Neural cell (in vitro differentiated cells): Measurements from ENCODE around the gene OR1B1. TPM values are rescaled to one million over a fixed set of nuclear protein-coding genes. Genes with fewer than 3 reads are reported as not detected.

Source experiments
- H2AFZ ChIP-seq: fragments of 200-600, 300-800 bp; sonication (generic), shearing (Covaris generic); 2 replicates; pipeline ENCODE4 v1.6.0; 2014; ENCODE audit warnings: low read depth, mild to moderate bottlenecking, antibody characterized with exemption, low read length, moderate library complexity
- H3F3A ChIP-seq: fragments of 200-600 bp; shearing (Covaris generic); 2 replicates; pipeline ENCODE4 v1.6.1; 2016; ENCODE audit warnings: mild to moderate bottlenecking, moderate library complexity, mixed read lengths, antibody characterized with exemption, low read length; ENCODE audit not compliant: insufficient read depth, poor library complexity, severe bottlenecking
- H3K27ac ChIP-seq: fragments of 200-600, 300-800 bp; sonication (generic), shearing (Covaris generic); 2 replicates; pipeline ENCODE4 v1.5.1; 2014; ENCODE audit warnings: mild to moderate bottlenecking, low read length, moderate library complexity
- H3K27me3 ChIP-seq: fragments of 300-800, 200-600 bp; sonication (generic), shearing (Covaris generic); 2 replicates; pipeline ENCODE4 v1.6.0; 2014; ENCODE audit warnings: mild to moderate bottlenecking, low read depth, low read length, moderate library complexity; ENCODE audit not compliant: insufficient read depth
- H3K36me3 ChIP-seq: fragments of 300-800, 200-600 bp; sonication (generic), shearing (Covaris generic); 2 replicates; pipeline ENCODE4 v1.5.1; 2014; ENCODE audit warnings: mild to moderate bottlenecking, antibody characterized with exemption, low read length, moderate library complexity; ENCODE audit not compliant: insufficient read depth
- H3K4me2 ChIP-seq: fragments of 300-800, 200-600 bp; sonication (generic), shearing (Covaris generic); 2 replicates; pipeline ENCODE4 v1.6.0; 2014; ENCODE audit warnings: mild to moderate bottlenecking, low read length
- H3K4me3 ChIP-seq: fragments of 300-800, 200-600 bp; sonication (generic), shearing (Covaris generic); 2 replicates; pipeline ENCODE4 v1.5.1; 2014; ENCODE audit warnings: mild to moderate bottlenecking, low read length, moderate library complexity
- H3K79me2 ChIP-seq: fragments of 200-600 bp; shearing (Covaris generic); replicated peaks from 2 replicates; pipeline ENCODE4 v1.6.0; 2014; ENCODE audit warnings: mild to moderate bottlenecking, low read length, moderate library complexity; ENCODE audit not compliant: insufficient read depth
- H3K9ac ChIP-seq: fragments of 300-800, 200-600 bp; sonication (generic), shearing (Covaris generic); 2 replicates; pipeline ENCODE4 v1.6.1; 2016; ENCODE audit warnings: mild to moderate bottlenecking, low read length, mixed read lengths
- H3K9me2 ChIP-seq: fragments of 200-600 bp; shearing (Covaris generic); 2 replicates; pipeline ENCODE4 v1.6.1; 2016; ENCODE audit warnings: mild to moderate bottlenecking, low read length, mixed read lengths; ENCODE audit not compliant: insufficient read depth
- H3K9me3 ChIP-seq: fragments of 200-600, 300-800 bp; sonication (generic), shearing (Covaris generic); 2 replicates; pipeline ENCODE4 v1.6.1; 2016; ENCODE audit warnings: mild to moderate bottlenecking, mixed run types, low read length, moderate library complexity, mixed read lengths
- H4K20me1 ChIP-seq: fragments of 200-600 bp; shearing (Covaris generic); 2 replicates; pipeline ENCODE4 v1.6.1; 2016; ENCODE audit warnings: mild to moderate bottlenecking, mixed run types; ENCODE audit not compliant: insufficient read depth
- EP300 ChIP-seq: fragments of 450-650 bp; conservative IDR thresholded peaks from 2 replicates; pipeline ENCODE4 v1.6.1; 2014; ENCODE audit warnings: antibody characterized with exemption, mild to moderate bottlenecking, moderate library complexity; ENCODE audit not compliant: poor library complexity, severe bottlenecking
- EZH2 ChIP-seq: fragments of 200-600, 300-800 bp; shearing (Covaris generic), sonication (generic); IDR thresholded peaks from 2 replicates; pipeline ENCODE4 v1.6.1; 2014; ENCODE audit warnings: antibody characterized with exemption, low read length, borderline replicate concordance, mild to moderate bottlenecking; ENCODE audit not compliant: insufficient read depth, poor library complexity, severe bottlenecking
- MXI1 ChIP-seq: fragments of 450-650 bp; conservative IDR thresholded peaks from 2 replicates; pipeline ENCODE4 v1.6.1; 2014; ENCODE audit warnings: antibody characterized with exemption, mild to moderate bottlenecking; ENCODE audit not compliant: poor library complexity, severe bottlenecking
- POLR2AphosphoS5 ChIP-seq: IDR thresholded peaks from 2 replicates; pipeline ENCODE4 v1.6.1; 2012
- RAD21 ChIP-seq: fragments of 450-650 bp; conservative IDR thresholded peaks from 2 replicates; pipeline ENCODE4 v1.6.1; 2014; ENCODE audit warnings: antibody characterized with exemption, mild to moderate bottlenecking, moderate library complexity
- SMC3 ChIP-seq: fragments of 450-650 bp; conservative IDR thresholded peaks from 2 replicates; pipeline ENCODE4 v1.6.1; 2014; ENCODE audit warnings: antibody characterized with exemption, mild to moderate bottlenecking, moderate library complexity; ENCODE audit not compliant: poor library complexity
- TAF1 ChIP-seq: IDR thresholded peaks from 2 replicates; pipeline ENCODE4 v1.6.1; 2012; ENCODE audit warnings: low read depth
- polyA plus RNA-seq: library from polyadenylated mRNA; depleted of rRNA; stranded (reverse); fragments of >200 nt; gene quantifications from 2 replicates; pipeline ENCODE4 v1.2.3, GENCODE V29; 2014
- TF ChIP-seq, protein P1 (sequence below): IDR thresholded peaks from 2 replicates; pipeline ENCODE4 v1.6.1; 2012; ENCODE audit warnings: borderline replicate concordance
- TF ChIP-seq, protein P2 (sequence below): fragments of 450-650 bp; IDR thresholded peaks from 2 replicates; pipeline ENCODE4 v1.5.1; 2014; ENCODE audit warnings: antibody characterized with exemption, mild to moderate bottlenecking, moderate library complexity; ENCODE audit not compliant: poor library complexity, severe bottlenecking

OR1B1 gene
- polyA plus RNA-seq, 1 donor from 2014 or later = not detected

DNA sequence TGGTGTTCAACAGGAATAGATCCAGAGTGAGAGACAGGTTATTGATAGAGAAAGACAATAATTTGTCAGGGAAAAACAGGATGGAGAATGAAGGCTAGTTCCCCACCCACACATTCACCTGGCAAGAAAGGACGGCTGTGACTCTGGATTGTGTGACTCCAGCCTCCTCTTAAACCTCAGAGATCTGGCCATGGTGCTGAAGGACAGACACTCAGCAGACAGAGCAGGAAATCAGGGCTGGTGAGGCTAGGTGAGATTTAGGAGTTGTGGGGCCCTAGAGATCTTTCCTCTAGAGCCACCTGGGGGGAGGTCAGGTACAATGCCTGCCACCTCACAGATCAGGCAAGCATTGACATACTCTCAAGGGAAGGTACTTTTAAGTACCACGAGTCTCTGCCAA lies 15.2 kb downstream of the OR1B1 start:
- Histone ChIP-seq H3K4me2 (no peak overlapping the region), H3K9me3 (no peaks in the 10 kb centered on the region), H3F3A (no peaks in the 10 kb centered on the region), H3K9me2 (no peaks in the 10 kb centered on the region), H3K27me3 (no peaks in the 10 kb centered on the region), H3K4me3 (no peak overlapping the region), H3K27ac (no peak overlapping the region), H3K36me3 (no peaks in the 10 kb centered on the region), H3K79me2 (no peaks in the 10 kb centered on the region), H2AFZ (no peak overlapping the region), H4K20me1 (no peaks in the 10 kb centered on the region), H3K9ac (no peak overlapping the region)
- TF ChIP-seq, protein P1, sequence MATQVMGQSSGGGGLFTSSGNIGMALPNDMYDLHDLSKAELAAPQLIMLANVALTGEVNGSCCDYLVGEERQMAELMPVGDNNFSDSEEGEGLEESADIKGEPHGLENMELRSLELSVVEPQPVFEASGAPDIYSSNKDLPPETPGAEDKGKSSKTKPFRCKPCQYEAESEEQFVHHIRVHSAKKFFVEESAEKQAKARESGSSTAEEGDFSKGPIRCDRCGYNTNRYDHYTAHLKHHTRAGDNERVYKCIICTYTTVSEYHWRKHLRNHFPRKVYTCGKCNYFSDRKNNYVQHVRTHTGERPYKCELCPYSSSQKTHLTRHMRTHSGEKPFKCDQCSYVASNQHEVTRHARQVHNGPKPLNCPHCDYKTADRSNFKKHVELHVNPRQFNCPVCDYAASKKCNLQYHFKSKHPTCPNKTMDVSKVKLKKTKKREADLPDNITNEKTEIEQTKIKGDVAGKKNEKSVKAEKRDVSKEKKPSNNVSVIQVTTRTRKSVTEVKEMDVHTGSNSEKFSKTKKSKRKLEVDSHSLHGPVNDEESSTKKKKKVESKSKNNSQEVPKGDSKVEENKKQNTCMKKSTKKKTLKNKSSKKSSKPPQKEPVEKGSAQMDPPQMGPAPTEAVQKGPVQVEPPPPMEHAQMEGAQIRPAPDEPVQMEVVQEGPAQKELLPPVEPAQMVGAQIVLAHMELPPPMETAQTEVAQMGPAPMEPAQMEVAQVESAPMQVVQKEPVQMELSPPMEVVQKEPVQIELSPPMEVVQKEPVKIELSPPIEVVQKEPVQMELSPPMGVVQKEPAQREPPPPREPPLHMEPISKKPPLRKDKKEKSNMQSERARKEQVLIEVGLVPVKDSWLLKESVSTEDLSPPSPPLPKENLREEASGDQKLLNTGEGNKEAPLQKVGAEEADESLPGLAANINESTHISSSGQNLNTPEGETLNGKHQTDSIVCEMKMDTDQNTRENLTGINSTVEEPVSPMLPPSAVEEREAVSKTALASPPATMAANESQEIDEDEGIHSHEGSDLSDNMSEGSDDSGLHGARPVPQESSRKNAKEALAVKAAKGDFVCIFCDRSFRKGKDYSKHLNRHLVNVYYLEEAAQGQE = no peak
- TF ChIP-seq RAD21 = no peak
- no peak for TF ChIP-seq EZH2
- TF ChIP-seq, protein P2, sequence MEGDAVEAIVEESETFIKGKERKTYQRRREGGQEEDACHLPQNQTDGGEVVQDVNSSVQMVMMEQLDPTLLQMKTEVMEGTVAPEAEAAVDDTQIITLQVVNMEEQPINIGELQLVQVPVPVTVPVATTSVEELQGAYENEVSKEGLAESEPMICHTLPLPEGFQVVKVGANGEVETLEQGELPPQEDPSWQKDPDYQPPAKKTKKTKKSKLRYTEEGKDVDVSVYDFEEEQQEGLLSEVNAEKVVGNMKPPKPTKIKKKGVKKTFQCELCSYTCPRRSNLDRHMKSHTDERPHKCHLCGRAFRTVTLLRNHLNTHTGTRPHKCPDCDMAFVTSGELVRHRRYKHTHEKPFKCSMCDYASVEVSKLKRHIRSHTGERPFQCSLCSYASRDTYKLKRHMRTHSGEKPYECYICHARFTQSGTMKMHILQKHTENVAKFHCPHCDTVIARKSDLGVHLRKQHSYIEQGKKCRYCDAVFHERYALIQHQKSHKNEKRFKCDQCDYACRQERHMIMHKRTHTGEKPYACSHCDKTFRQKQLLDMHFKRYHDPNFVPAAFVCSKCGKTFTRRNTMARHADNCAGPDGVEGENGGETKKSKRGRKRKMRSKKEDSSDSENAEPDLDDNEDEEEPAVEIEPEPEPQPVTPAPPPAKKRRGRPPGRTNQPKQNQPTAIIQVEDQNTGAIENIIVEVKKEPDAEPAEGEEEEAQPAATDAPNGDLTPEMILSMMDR = no peak
- no peak for TF ChIP-seq EP300
- no peak for TF ChIP-seq SMC3
- no peak for TF ChIP-seq POLR2AphosphoS5
- no peak for TF ChIP-seq TAF1
- no peak for TF ChIP-seq MXI1

DNA sequence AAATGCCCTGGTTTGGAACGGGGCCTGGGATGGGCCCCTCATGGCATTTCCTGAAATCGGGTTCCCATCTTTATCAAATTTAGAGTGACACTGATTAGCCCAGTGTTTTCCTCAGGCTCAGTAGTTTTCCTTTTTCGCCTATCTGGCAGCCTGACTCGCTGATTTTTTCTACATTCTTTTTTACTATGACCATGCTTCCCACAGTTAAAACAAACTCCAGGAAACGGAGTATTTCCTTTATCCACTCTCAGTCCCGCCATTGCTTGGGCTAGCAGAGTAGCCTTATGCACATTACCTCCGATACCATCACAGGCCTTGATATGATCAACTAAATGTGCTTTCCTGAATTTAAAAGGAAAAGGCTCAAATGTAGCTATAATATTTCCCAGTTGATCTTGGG lies 37.4 kb downstream of the OR1B1 start:
- Histone ChIP-seq H3K79me2 (no peaks in the 10 kb centered on the region), H3K4me2 (no peak overlapping the region), H3K36me3 (no peaks in the 10 kb centered on the region), H3K9ac (no peak overlapping the region), H3K27me3 (no peaks in the 10 kb centered on the region), H4K20me1 (no peaks in the 10 kb centered on the region), H3K9me2 (no peaks in the 10 kb centered on the region), H3F3A (no peaks in the 10 kb centered on the region), H3K9me3 (no peaks in the 10 kb centered on the region), H3K27ac (no peak overlapping the region), H3K4me3 (no peak overlapping the region), H2AFZ (no peak overlapping the region)
- TF ChIP-seq EP300 = no peak
- TF ChIP-seq SMC3 = no peak
- no peak for TF ChIP-seq RAD21
- TF ChIP-seq POLR2AphosphoS5 = no peak
- TF ChIP-seq, protein P1 = no peak
- no peak for TF ChIP-seq TAF1
- no peak for TF ChIP-seq MXI1
- no peak for TF ChIP-seq EZH2
